SU-DHL-6 (cell line): Measurements from ENCODE around the gene SCN4B.

Source experiments
- EZH2phosphoT487 ChIP-seq: fragments of 200-600 bp; sonication (generic), shearing (Covaris generic); conservative IDR thresholded peaks from 2 replicates; pipeline ENCODE4 v1.6.1; 2018; ENCODE audit warnings: mild to moderate bottlenecking, antibody characterized with exemption, low read length, moderate library complexity, mixed read lengths
- TF ChIP-seq, protein P1 (sequence below): fragments of 200-600 bp; sonication (generic); IDR thresholded peaks from one replicate; pipeline ENCODE4 v1.5.1; 2017; ENCODE audit warnings: antibody characterized with exemption, mild to moderate bottlenecking, low read length, moderate library complexity; ENCODE audit not compliant: insufficient read depth, poor library complexity, severe bottlenecking

DNA sequence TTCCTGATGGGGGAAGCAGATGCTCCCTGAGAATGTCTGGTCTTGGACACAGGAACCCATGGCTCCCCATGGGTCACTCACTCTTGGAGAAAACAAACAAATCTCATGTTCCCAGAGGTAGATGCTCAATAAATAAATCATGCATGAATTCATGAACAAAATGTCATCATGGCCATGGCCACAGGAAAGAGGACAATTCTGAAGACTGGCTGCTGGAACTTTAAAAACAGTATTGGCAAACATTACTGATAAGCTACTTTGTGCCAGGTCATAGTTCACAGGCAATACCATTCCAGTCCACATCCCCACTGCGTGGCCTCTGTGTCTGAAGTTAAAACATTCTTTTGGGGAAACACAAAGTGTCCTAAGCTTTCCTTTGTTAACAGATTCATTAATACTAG, 56.7 kb downstream of the SCN4B start:
- TF ChIP-seq, protein P1, sequence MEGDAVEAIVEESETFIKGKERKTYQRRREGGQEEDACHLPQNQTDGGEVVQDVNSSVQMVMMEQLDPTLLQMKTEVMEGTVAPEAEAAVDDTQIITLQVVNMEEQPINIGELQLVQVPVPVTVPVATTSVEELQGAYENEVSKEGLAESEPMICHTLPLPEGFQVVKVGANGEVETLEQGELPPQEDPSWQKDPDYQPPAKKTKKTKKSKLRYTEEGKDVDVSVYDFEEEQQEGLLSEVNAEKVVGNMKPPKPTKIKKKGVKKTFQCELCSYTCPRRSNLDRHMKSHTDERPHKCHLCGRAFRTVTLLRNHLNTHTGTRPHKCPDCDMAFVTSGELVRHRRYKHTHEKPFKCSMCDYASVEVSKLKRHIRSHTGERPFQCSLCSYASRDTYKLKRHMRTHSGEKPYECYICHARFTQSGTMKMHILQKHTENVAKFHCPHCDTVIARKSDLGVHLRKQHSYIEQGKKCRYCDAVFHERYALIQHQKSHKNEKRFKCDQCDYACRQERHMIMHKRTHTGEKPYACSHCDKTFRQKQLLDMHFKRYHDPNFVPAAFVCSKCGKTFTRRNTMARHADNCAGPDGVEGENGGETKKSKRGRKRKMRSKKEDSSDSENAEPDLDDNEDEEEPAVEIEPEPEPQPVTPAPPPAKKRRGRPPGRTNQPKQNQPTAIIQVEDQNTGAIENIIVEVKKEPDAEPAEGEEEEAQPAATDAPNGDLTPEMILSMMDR, result no peak
- no peak for TF ChIP-seq EZH2phosphoT487
